Myocyte (in vitro differentiated cells): ENCODE data around the gene NAGS. TPM values are rescaled to one million over a fixed set of nuclear protein-coding genes. Genes with fewer than 3 reads are reported as not detected.
"Not testable (repeated sequence)": the region's sequence is repeated elsewhere in the genome, so short reads cannot be mapped to it uniquely, and the experiment has no call there.

Source experiments
- DNase-seq: peaks from one replicate; pipeline ENCODE4 v3.0.0-alpha.2; 2012; ENCODE audit warnings: low read depth
- total RNA-seq: library from RNA; depleted of rRNA; stranded (reverse); fragments of >200 nt; gene quantifications from 2 replicates; pipeline ENCODE4 v1.2.3, GENCODE V29; 2014

NAGS gene
- total RNA-seq, 1 donor from 2014 or later = 0.40 TPM

- DNase-seq = peak; percentile 95
Observed at GRCh38 chr17:44006598-44007345, 2.4 kb downstream of the NAGS start.

GRCh38 chr17:44007346-44008204, 3.2 kb downstream of the NAGS start:
- DNase-seq = no peak

GRCh38 chr17:44008205-44008909, 3.9 kb downstream of the NAGS start:
- no peak for DNase-seq

GRCh38 chr17:44010966-44011647, 6.7 kb downstream of the NAGS start:
- DNase-seq = no peak

- DNase-seq = no peak
Observed at GRCh38 chr17:44011876-44012275, 7.5 kb downstream of the NAGS start.

- DNase-seq = no peak
Observed at GRCh38 chr17:44012391-44012790, 8.0 kb downstream of the NAGS start.

GRCh38 chr17:44012874-44013273, 8.5 kb downstream of the NAGS start:
- DNase-seq = no peak

GRCh38 chr17:44014133-44014436, 9.7 kb downstream of the NAGS start:
- no peak for DNase-seq

- DNase-seq = peak; percentile 94
Observed at GRCh38 chr17:44014437-44015172, 10.2 kb downstream of the NAGS start, which contains the start of gene TMEM101. TMEM101 (minus strand) TSS chr17:44014963; CDS start chr17:44014952, 11 bp downstream.

- not testable (repeated sequence) for DNase-seq
Observed at GRCh38 chr17:44021227-44021626, 16.8 kb downstream of the NAGS start.

GRCh38 chr17:44022246-44022645, 17.8 kb downstream of the NAGS start:
- DNase-seq = no peak

GRCh38 chr17:44023545-44024270, 19.3 kb downstream of the NAGS start:
- DNase-seq = no peak

GRCh38 chr17:44024271-44024663, 19.8 kb downstream of the NAGS start:
- peak; percentile 78 for DNase-seq

GRCh38 chr17:44024853-44025252, 20.4 kb downstream of the NAGS start:
- peak; percentile 49 for DNase-seq

- DNase-seq = peak; percentile 19
Observed at GRCh38 chr17:44029736-44030135, 25.3 kb downstream of the NAGS start.

GRCh38 chr17:44030482-44030881, 26.1 kb downstream of the NAGS start:
- DNase-seq = peak; percentile 58

GRCh38 chr17:44033861-44034408, 29.5 kb downstream of the NAGS start:
- no peak for DNase-seq

GRCh38 chr17:44034688-44035087, 30.3 kb downstream of the NAGS start:
- not testable (repeated sequence) for DNase-seq

- DNase-seq = peak; percentile 29
Observed at GRCh38 chr17:44037471-44037870, 33.0 kb downstream of the NAGS start.
